ENCODE measurements around the gene BABAM2. TPM values are rescaled to one million over a fixed set of nuclear protein-coding genes. Genes with fewer than 3 reads are reported as not detected.

The BABAM2 gene
- total and polyA plus RNA-seq, 9 of the 15 experiments (the other 6 are each of a cell fraction or from before 2014, with no cell fraction given), result 10.9 to 37.4 (median 25.6) TPM

DNA sequence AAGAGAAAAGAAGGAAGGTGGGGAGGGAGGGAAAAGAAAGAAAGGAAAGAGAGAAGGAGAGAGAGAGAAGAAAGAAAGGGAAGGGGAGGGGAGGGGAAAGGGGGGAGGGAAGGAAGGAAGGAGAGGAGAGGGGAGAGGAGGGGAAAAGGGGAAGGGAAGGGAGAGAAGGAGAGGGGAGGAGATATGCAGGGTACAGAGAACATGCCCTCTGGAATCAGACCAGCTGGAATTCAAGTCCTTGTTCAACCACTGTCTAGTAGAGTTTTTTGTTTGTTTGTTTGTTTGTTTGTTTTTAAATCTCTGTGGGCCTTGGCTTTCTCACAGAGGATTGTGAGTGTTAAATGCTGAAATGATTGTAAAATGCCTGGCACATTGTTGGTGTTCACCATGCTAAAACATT is 424.4 kb downstream of the BABAM2 start:
- in situ Hi-C loops (cut with MboI) (no loop called here), intact Hi-C loops (cut with micrococcal nuclease) (no loop called here)
- no peak for FAIRE-seq
- Histone ChIP-seq H3K27me3 (ENCODE audit: control insufficient read depth in 2 of 2, insufficient read depth in 2 of 2, low read length in 2 of 2) (no peaks in the 10 kb centered on the region), H3K9me1 (ENCODE audit: control insufficient read depth, insufficient read depth, low read length) (no peaks in the 10 kb centered on the region), H4K20me1 (replicated peaks; ENCODE audit: control insufficient read depth, insufficient read depth, low read length) (no peaks in the 10 kb centered on the region), H3K79me2 (ENCODE audit: control insufficient read depth, insufficient read depth, low read length) (no peaks in the 10 kb centered on the region), H3K9ac (ENCODE audit: insufficient read depth in 1 of 2, low read depth in 2 of 2, low read length in 2 of 2) (no peak overlapping the region), H3K9me3 (replicated peaks; ENCODE audit: control insufficient read depth, insufficient read depth, low read depth, low read length) (no peaks in the 10 kb centered on the region), H3K4me3 (no peak overlapping the region), H3K36me3 (ENCODE audit: control insufficient read depth, insufficient read depth, low read length) (no peaks in the 10 kb centered on the region), H2AFZ (ENCODE audit: low read depth, low read length) (no peak overlapping the region), H3K4me2 (ENCODE audit: insufficient read depth, low read length) (no peak overlapping the region), H3K27ac (ENCODE audit: extremely low read depth, low read depth, low read length) (no peak overlapping the region), H3K4me1 (replicated peaks in 1 of 2; ENCODE audit: control insufficient read depth in 2 of 2, insufficient read depth in 2 of 2, low read length in 2 of 2) (peaks cover 3 to 5% of the 10 kb centered on the region in 2 experiments; a peak in 2 of 5 replicates)
- no peak for ATAC-seq
- TF ChIP-seq, protein P1, sequence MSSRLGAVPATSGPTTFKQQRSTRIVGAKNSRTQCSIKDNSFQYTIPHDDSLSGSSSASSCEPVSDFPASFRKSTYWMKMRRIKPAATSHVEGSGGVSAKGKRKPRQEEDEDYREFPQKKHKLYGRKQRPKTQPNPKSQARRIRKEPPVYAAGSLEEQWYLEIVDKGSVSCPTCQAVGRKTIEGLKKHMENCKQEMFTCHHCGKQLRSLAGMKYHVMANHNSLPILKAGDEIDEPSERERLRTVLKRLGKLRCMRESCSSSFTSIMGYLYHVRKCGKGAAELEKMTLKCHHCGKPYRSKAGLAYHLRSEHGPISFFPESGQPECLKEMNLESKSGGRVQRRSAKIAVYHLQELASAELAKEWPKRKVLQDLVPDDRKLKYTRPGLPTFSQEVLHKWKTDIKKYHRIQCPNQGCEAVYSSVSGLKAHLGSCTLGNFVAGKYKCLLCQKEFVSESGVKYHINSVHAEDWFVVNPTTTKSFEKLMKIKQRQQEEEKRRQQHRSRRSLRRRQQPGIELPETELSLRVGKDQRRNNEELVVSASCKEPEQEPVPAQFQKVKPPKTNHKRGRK (tag; IDR thresholded peaks at IDR 0.05), result peak; percentile 13; the same call in 1 of the 2 replicates
- no peak for TF ChIP-seq HBP1 (CRISPR knock-in tag; IDR thresholded peaks at IDR 0.05)
- no peak for TF ChIP-seq NR2F6 (CRISPR knock-in tag; IDR thresholded peaks at IDR 0.05)
- TF ChIP-seq RBM22 (IDR thresholded peaks at IDR 0.05; ENCODE audit: low read depth, low read length, poor library complexity, severe bottlenecking), result no peak
- DNase-seq (ENCODE audit: extremely low read depth in 1 of 4, low spot score in 3 of 4), result no peak
- CTCF ChIA-PET (ENCODE audit: low intra/inter-chr PET ratio), result no interaction called here
- POLR2A ChIA-PET, result no interaction called here
- BruUV-seq (replicated peaks), result no TSS peak
